NB4 (cell line): ENCODE measurements around the gene UBE3A.

Source experiments
- CTCF ChIP-seq: IDR thresholded peaks from one replicate; pipeline ENCODE4 v1.5.1; 2012; ENCODE audit warnings: low read depth, low read length
- POLR2A ChIP-seq: IDR thresholded peaks from 2 replicates; pipeline ENCODE4 v1.6.1; 2011; ENCODE audit warnings: mild to moderate bottlenecking; ENCODE audit not compliant: insufficient read length; ENCODE audit errors: extremely low read depth

GRCh38 chr15:25415217-25415616 is 23.6 kb downstream of the UBE3A start:
- TF ChIP-seq POLR2A (no peak), CTCF (no peak)
